Measurements from ENCODE around the gene FLT3. TPM values are rescaled to one million over a fixed set of nuclear protein-coding genes. Genes with fewer than 3 reads are reported as not detected.
"Not testable (repeated sequence)": the region's sequence is repeated elsewhere in the genome, so short reads cannot be mapped to it uniquely, and the experiment has no call there.

FLT3 gene
- polyA plus RNA-seq, 1 experiment: not detected

DNA sequence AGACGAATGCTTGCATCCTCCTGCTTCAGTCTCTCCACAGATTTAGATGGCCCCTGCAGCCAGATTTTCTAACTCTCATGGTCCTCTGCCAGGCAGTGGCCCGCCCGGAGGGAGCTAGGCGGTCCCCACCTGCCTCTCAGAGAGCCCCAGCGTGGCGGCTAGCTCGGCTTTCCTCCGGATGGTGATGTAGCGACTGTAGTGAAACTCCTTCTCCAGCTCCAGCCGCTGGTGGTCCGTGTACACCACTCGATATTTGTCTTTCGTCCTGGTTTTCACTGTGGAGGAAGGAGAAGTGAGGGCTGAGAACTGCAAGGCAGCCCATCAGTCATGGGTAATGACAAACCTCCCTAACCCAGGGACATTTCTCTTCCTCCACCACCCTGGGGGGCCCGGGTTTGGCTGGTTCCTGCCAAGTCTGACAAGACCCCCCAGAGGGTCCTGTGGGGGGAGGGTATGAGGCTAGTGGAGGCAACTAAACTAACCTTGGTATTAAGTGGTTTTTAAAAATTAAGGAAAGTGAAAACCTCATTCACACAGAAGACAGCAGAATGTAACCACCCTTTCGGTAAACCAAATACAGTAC lies 135.5 kb downstream of the FLT3 start:
- peaks cover 73% of the 10 kb centered on the region for H3K27me3 ChIP-seq (ENCODE audit: control insufficient read depth, insufficient read depth, low read length)
- no peak for TF ChIP-seq CTCF (IDR thresholded peaks at IDR 0.05; ENCODE audit: insufficient read depth, low read depth, low read length)
- no peaks in the 10 kb centered on the region for H3K36me3 ChIP-seq (ENCODE audit: control insufficient read depth, insufficient read depth, low read length)
- POLR2A ChIA-PET: no interaction called here
- no peak overlapping the region for H3K4me3 ChIP-seq (ENCODE audit: low read depth, low read length)
- DNase-seq (ENCODE audit: low read depth): no peak
- CTCF ChIA-PET: interaction anchor here (1.1 to 2.8 kb wide), 3 partner anchors 11 to 96 kb away, joined by 3 to 12 read pairs (median 3); no protein-coding TSS in a partner anchor

- H3K36me3 ChIP-seq (ENCODE audit: control insufficient read depth, insufficient read depth, low read length); H3K4me3 ChIP-seq (ENCODE audit: low read depth, low read length); POLR2A ChIA-PET; DNase-seq (ENCODE audit: low read depth): not testable (repeated sequence)
- CTCF ChIA-PET: interaction anchor here (1.1 to 2.8 kb wide), 3 partner anchors 10 to 95 kb away, joined by 3 to 12 read pairs (median 3); no protein-coding TSS in a partner anchor
- peaks cover 68% of the 10 kb centered on the region for H3K27me3 ChIP-seq (ENCODE audit: control insufficient read depth, insufficient read depth, low read length)
These were observed 136.2 kb downstream of the FLT3 start for GRCh38 chr13:27964206-27964605.

GRCh38 chr13:27963491-27963890 lies 136.9 kb downstream of the FLT3 start:
- DNase-seq (ENCODE audit: low read depth): no peak
- no peaks in the 10 kb centered on the region for H3K36me3 ChIP-seq (ENCODE audit: control insufficient read depth, insufficient read depth, low read length)
- no peak for TF ChIP-seq CTCF (IDR thresholded peaks at IDR 0.05; ENCODE audit: insufficient read depth, low read depth, low read length)
- H3K4me3 ChIP-seq (ENCODE audit: low read depth, low read length): no peak overlapping the region
- ChIA-PET POLR2A (no interaction called here), CTCF (interaction anchor here (1.6 to 2.8 kb wide), 2 partner anchors 9 to 137 kb away, joined by 6 to 12 read pairs; no protein-coding TSS in a partner anchor)
- peaks cover 61% of the 10 kb centered on the region for H3K27me3 ChIP-seq (ENCODE audit: control insufficient read depth, insufficient read depth, low read length)

GRCh38 chr13:27962982-27963381 lies 137.4 kb downstream of the FLT3 start:
- POLR2A ChIA-PET: no interaction called here
- CTCF ChIA-PET: interaction anchor here (1.6 to 2.8 kb wide), 2 partner anchors 9 to 136 kb away, joined by 6 to 12 read pairs; no protein-coding TSS in a partner anchor
- TF ChIP-seq CTCF (IDR thresholded peaks at IDR 0.05; ENCODE audit: insufficient read depth, low read depth, low read length): no peak

GRCh38 chr13:27962128-27962841 lies 138.1 kb downstream of the FLT3 start:
- Histone ChIP-seq H3K27me3 (ENCODE audit: control insufficient read depth, insufficient read depth, low read length) (peaks cover 49% of the 10 kb centered on the region), H3K4me3 (ENCODE audit: low read depth, low read length) (no peak overlapping the region), H3K36me3 (ENCODE audit: control insufficient read depth, insufficient read depth, low read length) (no peaks in the 10 kb centered on the region)
- no peak for DNase-seq (ENCODE audit: low read depth)
- ChIA-PET CTCF (interaction anchor here (0.7 to 2.8 kb wide), 4 partner anchors 8 to 135 kb away, joined by 3 to 12 read pairs (median 4); no protein-coding TSS in a partner anchor), POLR2A (interaction anchor here (0.5 to 0.6 kb wide), 2 partner anchors 14 to 131 kb away, joined by 3 to 4 read pairs; no protein-coding TSS in a partner anchor)
- TF ChIP-seq CTCF (IDR thresholded peaks at IDR 0.05; ENCODE audit: insufficient read depth, low read depth, low read length): no peak

More at GRCh38 chr13:27962982-27963381, 137.4 kb downstream of the FLT3 start:
- no peak overlapping the region for H3K4me3 ChIP-seq (ENCODE audit: low read depth, low read length)
- no peaks in the 10 kb centered on the region for H3K36me3 ChIP-seq (ENCODE audit: control insufficient read depth, insufficient read depth, low read length)
- H3K27me3 ChIP-seq (ENCODE audit: control insufficient read depth, insufficient read depth, low read length): peaks cover 56% of the 10 kb centered on the region
- DNase-seq (ENCODE audit: low read depth): no peak
